Fibroblast of pulmonary artery (primary cell): ENCODE measurements around the gene NTM.

Source experiments
- DNase-seq: peaks from one replicate; pipeline ENCODE4 v3.0.0-alpha.2; 2010; ENCODE audit warnings: low read depth
- H3K4me3 ChIP-seq: replicated peaks from 2 replicates; pipeline ENCODE4 v1.5.1; 2011; ENCODE audit warnings: low read depth, mild to moderate bottlenecking, control low read depth, low read length, moderate library complexity
- CTCF ChIP-seq: IDR thresholded peaks from 2 replicates; pipeline ENCODE4 v1.5.1; 2011; ENCODE audit warnings: mild to moderate bottlenecking, control low read depth, low read length, inconsistent platforms; ENCODE audit errors: missing control alignments

The NTM gene

GRCh38 chr11:131850507-131850906, 480.1 kb downstream of the NTM start:
- no peak for TF ChIP-seq CTCF

GRCh38 chr11:131851964-131852755, 481.7 kb downstream of the NTM start:
- H3K4me3 ChIP-seq: no peak overlapping the region
- DNase-seq: no peak
- no peak for TF ChIP-seq CTCF

More at GRCh38 chr11:131850507-131850906, 480.1 kb downstream of the NTM start:
- H3K4me3 ChIP-seq: no peak overlapping the region
- no peak for DNase-seq

GRCh38 chr11:131852757-131853156, 482.3 kb downstream of the NTM start:
- no peak for TF ChIP-seq CTCF
- no peak overlapping the region for H3K4me3 ChIP-seq
- DNase-seq: no peak

- no peak for TF ChIP-seq CTCF
- DNase-seq: no peak
- no peak overlapping the region for H3K4me3 ChIP-seq
These were observed 484.0 kb downstream of the NTM start for GRCh38 chr11:131854391-131854790.

GRCh38 chr11:131855320-131855719, 484.9 kb downstream of the NTM start:
- peak; percentile 77 for DNase-seq
- no peak overlapping the region for H3K4me3 ChIP-seq
- no peak for TF ChIP-seq CTCF

GRCh38 chr11:131857246-131857645, 486.8 kb downstream of the NTM start:
- H3K4me3 ChIP-seq: no peak overlapping the region
- no peak for TF ChIP-seq CTCF
- no peak for DNase-seq

- no peak overlapping the region for H3K4me3 ChIP-seq
- DNase-seq: no peak
- no peak for TF ChIP-seq CTCF
These were observed 488.1 kb downstream of the NTM start for GRCh38 chr11:131858505-131858904.
